Tibial artery (tissue), 4 donors: ENCODE data around the gene HDAC4.

Experiments used
- DNase-seq, 2 donors: peaks; one replicate each; pipeline ENCODE4 v3.0.0-alpha.2; 2019
- H3K27ac ChIP-seq, 2 donors: fragments of 200-600 bp; sonication (generic) in 1 of 2; 1 replicate in 1 of 2; 2 replicates in 1 of 2; pipeline ENCODE4 v1.5.1; 2018 to 2019; ENCODE audit warnings: mild to moderate bottlenecking in 1 of 2
- H3K27me3 ChIP-seq, 2 donors: fragments of 200-600 bp; sonication (generic) in 1 of 2; one replicate each; pipeline versions ENCODE4 v1.5.1 to v1.6.0; 2016 to 2019
- H3K36me3 ChIP-seq, 3 donors: fragments of 200-600 bp; sonication (generic) in 2 of 3; one replicate each; pipeline ENCODE4 v1.5.1; 2016 to 2019; ENCODE audit warnings: mild to moderate bottlenecking in 2 of 3
- H3K4me1 ChIP-seq, 4 donors: fragments of 200-600 bp; sonication (generic) in 2 of 4; 1 replicate in 3 of 4; 2 replicates in 1 of 4; pipeline ENCODE4 v1.5.1; 2016 to 2019
- H3K4me3 ChIP-seq, 2 donors: fragments of 200-600 bp; sonication (generic) in 1 of 2; 1 replicate in 1 of 2; 2 replicates in 1 of 2; pipeline ENCODE4 v1.5.1; 2018 to 2019; ENCODE audit warnings: mild to moderate bottlenecking in 2 of 2
- H3K9me3 ChIP-seq, 3 donors: fragments of 200-600 bp; sonication (generic) in 1 of 3; one replicate each; pipeline ENCODE4 v1.5.1; 2016 to 2019
- CTCF ChIP-seq, 2 experiments: fragments of 200-600 bp in 1 of 2; fragments of 450-650 bp in 1 of 2; IDR thresholded peaks; one replicate each; pipeline ENCODE4 v1.5.1; 2017 to 2019; ENCODE audit warnings: antibody characterized with exemption in 2 of 2, mild to moderate bottlenecking in 1 of 2, moderate library complexity in 1 of 2
- intact Hi-C: fragments of 100-400 bp; cut with DNase I; formaldehyde crosslinking; loops from one replicate; pipeline ENCODE4 v1.15.0; 2023; ENCODE audit warnings: low total_unique reads

Gene HDAC4

GRCh38 chr2:239295377-239296019 is 105.3 kb downstream of the HDAC4 start:
- Histone ChIP-seq H3K27ac (no peak overlapping the region), H3K27me3 (no peaks in the 10 kb centered on the region), H3K4me3 (no peak overlapping the region), H3K4me1 (peaks cover 0 to 23% (median 8%) of the 10 kb centered on the region in 4 donors), H3K36me3 (no peaks in the 10 kb centered on the region), H3K9me3 (no peaks in the 10 kb centered on the region)
- TF ChIP-seq CTCF (IDR thresholded peaks at IDR 0.05) = no peak
- peak in 1 of 2 donors; percentile 43 for DNase-seq
- intact Hi-C loops = no loop called here

GRCh38 chr2:239294571-239295054 is 106.2 kb downstream of the HDAC4 start:
- peak; percentile 27 to 59 for DNase-seq
- H3K27ac ChIP-seq = no peak overlapping the region
- H3K4me1 ChIP-seq = peaks cover 0 to 28% (median 8%) of the 10 kb centered on the region in 4 donors
- intact Hi-C loops = no loop called here
- no peaks in the 10 kb centered on the region for H3K36me3 ChIP-seq
- no peaks in the 10 kb centered on the region for H3K9me3 ChIP-seq
- no peak overlapping the region for H3K4me3 ChIP-seq
- no peaks in the 10 kb centered on the region for H3K27me3 ChIP-seq
- TF ChIP-seq CTCF (IDR thresholded peaks at IDR 0.05) = no peak

GRCh38 chr2:239293775-239294430 is 106.9 kb downstream of the HDAC4 start:
- Histone ChIP-seq H3K4me3 (no peak overlapping the region), H3K4me1 (peaks cover 0 to 28% (median 8%) of the 10 kb centered on the region in 4 donors), H3K9me3 (no peaks in the 10 kb centered on the region), H3K27me3 (no peaks in the 10 kb centered on the region), H3K27ac (no peak overlapping the region), H3K36me3 (no peaks in the 10 kb centered on the region)
- no peak for TF ChIP-seq CTCF (IDR thresholded peaks at IDR 0.05)
- intact Hi-C loops = no loop called here
- DNase-seq = peak; percentile 10 to 38

GRCh38 chr2:239292959-239293774 is 107.7 kb downstream of the HDAC4 start:
- H3K36me3 ChIP-seq = no peaks in the 10 kb centered on the region
- H3K9me3 ChIP-seq = no peaks in the 10 kb centered on the region
- peaks cover 0 to 28% (median 8%) of the 10 kb centered on the region in 4 donors for H3K4me1 ChIP-seq
- no peak overlapping the region for H3K27ac ChIP-seq
- H3K4me3 ChIP-seq = no peak overlapping the region
- H3K27me3 ChIP-seq = no peaks in the 10 kb centered on the region
- intact Hi-C loops = no loop called here
- no peak for TF ChIP-seq CTCF (IDR thresholded peaks at IDR 0.05)
- DNase-seq = peak; percentile 17 to 39

GRCh38 chr2:239292531-239292930 is 108.3 kb downstream of the HDAC4 start:
- Histone ChIP-seq H3K27ac (no peak overlapping the region), H3K27me3 (no peaks in the 10 kb centered on the region), H3K9me3 (no peaks in the 10 kb centered on the region), H3K36me3 (no peaks in the 10 kb centered on the region), H3K4me3 (no peak overlapping the region), H3K4me1 (peaks cover 0 to 28% (median 8%) of the 10 kb centered on the region in 4 donors)
- intact Hi-C loops = no loop called here
- DNase-seq = peak in 1 of 2 donors; percentile 17
- TF ChIP-seq CTCF (IDR thresholded peaks at IDR 0.05) = no peak
